ENCODE data around the gene SYT13.
A peak's percentile ranks its signal among the peaks of the same experiment; 100 is the strongest.
"Not testable (repeated sequence)": the region's sequence is repeated elsewhere in the genome, so short reads cannot be mapped to it uniquely, and the experiment has no call there.

The SYT13 gene

GRCh38 chr11:45270946-45271716 is 15.0 kb downstream of the SYT13 start:
- DNase-seq: no peak

- DNase-seq: no peak
Measured at GRCh38 chr11:45269678-45270077, 16.5 kb downstream of the SYT13 start.

GRCh38 chr11:45267652-45268299 is 18.4 kb downstream of the SYT13 start:
- no peak for DNase-seq

GRCh38 chr11:45267052-45267451 is 19.1 kb downstream of the SYT13 start:
- no peak for DNase-seq

- no peak for DNase-seq
Measured at GRCh38 chr11:45266676-45267020, 19.5 kb downstream of the SYT13 start.

GRCh38 chr11:45265969-45266675 is 20.0 kb downstream of the SYT13 start:
- DNase-seq: no peak

- no peak for DNase-seq
Measured at GRCh38 chr11:45264839-45265515, 21.2 kb downstream of the SYT13 start.

GRCh38 chr11:45263773-45264172 is 22.4 kb downstream of the SYT13 start:
- no peak for DNase-seq

- DNase-seq: peak; percentile 88
Measured at GRCh38 chr11:45262900-45263299, 23.2 kb downstream of the SYT13 start.

GRCh38 chr11:45260071-45260470 is 26.1 kb downstream of the SYT13 start:
- DNase-seq: no peak

GRCh38 chr11:45259592-45259991 is 26.5 kb downstream of the SYT13 start:
- no peak for DNase-seq

GRCh38 chr11:45258982-45259530 is 27.1 kb downstream of the SYT13 start:
- no peak for DNase-seq

GRCh38 chr11:45254070-45254469 is 32.1 kb downstream of the SYT13 start:
- DNase-seq: no peak

GRCh38 chr11:45253640-45254039 is 32.5 kb downstream of the SYT13 start:
- DNase-seq: no peak

- DNase-seq: no peak
Measured at GRCh38 chr11:45252877-45253276, 33.3 kb downstream of the SYT13 start.

GRCh38 chr11:45252134-45252856 is 33.8 kb downstream of the SYT13 start:
- DNase-seq: peak; percentile 15

- DNase-seq: no peak
Measured at GRCh38 chr11:45250035-45250718, 36.0 kb downstream of the SYT13 start.

GRCh38 chr11:45249372-45249771 is 36.8 kb downstream of the SYT13 start:
- not testable (repeated sequence) for DNase-seq

GRCh38 chr11:45248501-45249011 is 37.6 kb downstream of the SYT13 start:
- DNase-seq: no peak

GRCh38 chr11:45247433-45247832 is 38.7 kb downstream of the SYT13 start:
- peak; percentile 79 for DNase-seq

GRCh38 chr11:45246241-45246640 is 39.9 kb downstream of the SYT13 start:
- no peak for DNase-seq

Measured in NCI-H1694 (cell line).